ENCODE data around the gene TMEM218.

TMEM218 gene

GRCh38 chr11:125141686-125142535, 30.5 kb upstream of the TMEM218 start:
- peak; percentile 74 for TF ChIP-seq CTCF (conservative IDR thresholded peaks at IDR 0.05; ENCODE audit: control insufficient read depth, insufficient read depth, low read depth, low read length)
- H3K4me3 ChIP-seq (ENCODE audit: control insufficient read depth, low read depth, low read length), result no peak overlapping the region
- DNase-seq (ENCODE audit: low read depth), result peak; percentile 28

- H3K4me3 ChIP-seq (ENCODE audit: control insufficient read depth, low read depth, low read length), result no peak overlapping the region
- no peak for TF ChIP-seq CTCF (conservative IDR thresholded peaks at IDR 0.05; ENCODE audit: control insufficient read depth, insufficient read depth, low read depth, low read length)
- DNase-seq (ENCODE audit: low read depth), result no peak
These were observed 29.8 kb upstream of the TMEM218 start for GRCh38 chr11:125141178-125141577.

GRCh38 chr11:125140233-125140632, 28.8 kb upstream of the TMEM218 start:
- no peak overlapping the region for H3K4me3 ChIP-seq (ENCODE audit: control insufficient read depth, low read depth, low read length)
- no peak for DNase-seq (ENCODE audit: low read depth)
- no peak for TF ChIP-seq CTCF (conservative IDR thresholded peaks at IDR 0.05; ENCODE audit: control insufficient read depth, insufficient read depth, low read depth, low read length)

GRCh38 chr11:125139778-125140177, 28.4 kb upstream of the TMEM218 start:
- no peak for DNase-seq (ENCODE audit: low read depth)
- TF ChIP-seq CTCF (conservative IDR thresholded peaks at IDR 0.05; ENCODE audit: control insufficient read depth, insufficient read depth, low read depth, low read length), result no peak
- no peak overlapping the region for H3K4me3 ChIP-seq (ENCODE audit: control insufficient read depth, low read depth, low read length)

GRCh38 chr11:125138966-125139365, 27.5 kb upstream of the TMEM218 start:
- no peak overlapping the region for H3K4me3 ChIP-seq (ENCODE audit: control insufficient read depth, low read depth, low read length)
- no peak for TF ChIP-seq CTCF (conservative IDR thresholded peaks at IDR 0.05; ENCODE audit: control insufficient read depth, insufficient read depth, low read depth, low read length)
- no peak for DNase-seq (ENCODE audit: low read depth)

- no peak for DNase-seq (ENCODE audit: low read depth)
- no peak for TF ChIP-seq CTCF (conservative IDR thresholded peaks at IDR 0.05; ENCODE audit: control insufficient read depth, insufficient read depth, low read depth, low read length)
- H3K4me3 ChIP-seq (ENCODE audit: control insufficient read depth, low read depth, low read length), result no peak overlapping the region
These were observed 24.6 kb upstream of the TMEM218 start for GRCh38 chr11:125136001-125136400.

Data from fibroblast of mammary gland (primary cell).